A549 (cell line): ENCODE data around the gene EPS15. TPM values are rescaled to one million over a fixed set of nuclear protein-coding genes. Genes with fewer than 3 reads are reported as not detected.

Source experiments
- ATAC-seq, 2 experiments: fragments of 200-7000 bp in 1 of 2; fragments of >200 bp in 1 of 2; cut with Nextera tagmentation in 1 of 2; cut with Tn5 transposase in 1 of 2; 3 replicates each; pipeline versions ENCODE4 v1.8.0 to v1.9.1; 2018 to 2020; ENCODE audit warnings: mild to moderate bottlenecking in 1 of 2, moderate library complexity in 1 of 2
- CTCF ChIA-PET: fragments of 300-600 bp; sonication (Branson Sonifier 250); formaldehyde crosslinking; extraction: SDS; loops from one replicate; lab custom pipeline; 2021; ENCODE audit warnings: antibody characterized with exemption, inconsistent platforms; lab: Yijun Ruan, JAX
- POLR2A ChIA-PET: fragments of 350-600 bp; formaldehyde crosslinking; extraction: SDS; loops from one replicate; lab custom pipeline; 2021; ENCODE audit warnings: antibody characterized with exemption, inconsistent platforms; lab: Yijun Ruan, JAX
- DNase-seq, 2 experiments: peaks; one replicate each; pipeline versions ENCODE4 v3.0.0 to v3.0.0-alpha.2; 2011 to 2016; ENCODE audit warnings: low read depth in 1 of 2, low spot score in 1 of 2
- FAIRE-seq: peaks from 2 replicates; lab custom pipeline; 2011; peaks lifted over from hg19 to GRCh38; lab: Jason Lieb, UNC
- H3K27ac ChIP-seq, 2 experiments: fragments of >200 bp; sonication (Bioruptor Twin); formaldehyde crosslinking; 3 replicates each; pipeline ENCODE4 v1.5.1; 2016 to 2017
- H3K4me1 ChIP-seq: fragments of >200 bp; sonication (Bioruptor Twin); formaldehyde crosslinking; 3 replicates; pipeline ENCODE4 v1.6.1; 2016
- H3K4me2 ChIP-seq: fragments of >200 bp; sonication (Bioruptor Twin); formaldehyde crosslinking; 3 replicates; pipeline ENCODE4 v1.6.1; 2016
- H3K4me3 ChIP-seq: fragments of >200 bp; sonication (Bioruptor Twin); formaldehyde crosslinking; 3 replicates; pipeline ENCODE4 v1.5.1; 2016
- H3K9me3 ChIP-seq: fragments of >200 bp; sonication (Bioruptor Twin); formaldehyde crosslinking; 3 replicates; pipeline ENCODE4 v1.6.1; 2016
- CBX2 ChIP-seq: fragments of 200-600 bp; sonication (generic); IDR thresholded peaks from 2 replicates; pipeline ENCODE4 v1.6.1; 2016; ENCODE audit warnings: low read depth, mild to moderate bottlenecking, borderline replicate concordance
- CBX8 ChIP-seq: fragments of 200-600 bp; sonication (generic); IDR thresholded peaks from 2 replicates; pipeline ENCODE4 v1.6.1; 2016
- CHD4 ChIP-seq: fragments of 200-600 bp; sonication (generic); IDR thresholded peaks from 2 replicates; pipeline ENCODE4 v1.6.1; 2016; ENCODE audit warnings: antibody characterized with exemption, mild to moderate bottlenecking, borderline replicate concordance
- CTCF ChIP-seq: fragments of >200 bp; sonication (Bioruptor Twin); formaldehyde crosslinking; IDR thresholded peaks from 3 replicates; pipeline ENCODE4 v1.5.1; 2016
- E2F6 ChIP-seq: IDR thresholded peaks from 2 replicates; pipeline ENCODE4 v1.6.1; 2012; ENCODE audit warnings: low read depth, borderline replicate concordance
- EHMT2 ChIP-seq: fragments of 200-600 bp; sonication (generic); IDR thresholded peaks from 2 replicates; pipeline ENCODE4 v1.6.1; 2016; ENCODE audit warnings: antibody characterized with exemption, low read depth, mild to moderate bottlenecking, moderate library complexity
- ESRRA ChIP-seq: fragments of 150-350 bp; IDR thresholded peaks from 2 replicates; pipeline ENCODE4 v1.6.1; 2014; ENCODE audit warnings: mild to moderate bottlenecking, low read length, borderline replicate concordance
- FOSB ChIP-seq: fragments of 250-450 bp; sonication (Bioruptor Pico); IDR thresholded peaks from 2 replicates; pipeline ENCODE4 v1.5.0; 2020; ENCODE audit warnings: mild to moderate bottlenecking, moderate library complexity
- FOXS1 ChIP-seq: fragments of 250-450 bp; sonication (Bioruptor Pico); IDR thresholded peaks from 2 replicates; pipeline ENCODE4 v1.5.0; 2020; ENCODE audit warnings: mild to moderate bottlenecking, moderate library complexity
- HOXA7 ChIP-seq: fragments of 250-450 bp; sonication (Bioruptor Pico); IDR thresholded peaks from 2 replicates; pipeline ENCODE4 v1.5.0; 2020; ENCODE audit warnings: mild to moderate bottlenecking, moderate library complexity
- HOXB13 ChIP-seq: fragments of 250-450 bp; sonication (Bioruptor Pico); IDR thresholded peaks from 2 replicates; pipeline ENCODE4 v1.5.0; 2020; ENCODE audit warnings: low read depth, mild to moderate bottlenecking, moderate library complexity
- HOXB5 ChIP-seq: fragments of 250-450 bp; sonication (Bioruptor Pico); IDR thresholded peaks from 2 replicates; pipeline ENCODE4 v1.5.0; 2020; ENCODE audit warnings: mild to moderate bottlenecking, moderate library complexity
- JUN ChIP-seq, 2 experiments: fragments of >200 bp; sonication (Bioruptor Twin); formaldehyde crosslinking; IDR thresholded peaks; 2 replicates in 1 of 2; 3 replicates in 1 of 2; pipeline ENCODE4 v1.6.1; 2016 to 2017
- MYC ChIP-seq: IDR thresholded peaks from 2 replicates; pipeline ENCODE4 v1.6.1; 2012; ENCODE audit warnings: mild to moderate bottlenecking, inconsistent platforms, low read length, improper control_type of control experiment, borderline replicate concordance
- NFE2L2 ChIP-seq: fragments of 150-350 bp; conservative IDR thresholded peaks from 2 replicates; pipeline ENCODE4 v1.6.1; 2014; ENCODE audit warnings: low read length
- NR3C1 ChIP-seq: fragments of >200 bp; sonication (Bioruptor Twin); formaldehyde crosslinking; IDR thresholded peaks from 3 replicates; pipeline ENCODE4 v1.6.1; 2017
- POLR2AphosphoS2 ChIP-seq: conservative IDR thresholded peaks from 2 replicates; pipeline ENCODE4 v1.6.1; 2012; ENCODE audit warnings: low read length, improper control_type of control experiment, inconsistent platforms
- RARB ChIP-seq: fragments of 250-450 bp; sonication (Bioruptor Pico); IDR thresholded peaks from 2 replicates; pipeline ENCODE4 v1.8.0; 2021; ENCODE audit warnings: mild to moderate bottlenecking, moderate library complexity
- TFCP2L1 ChIP-seq: fragments of 250-450 bp; sonication (Bioruptor Pico); IDR thresholded peaks from 2 replicates; pipeline ENCODE4 v1.5.0; 2021; ENCODE audit warnings: mild to moderate bottlenecking
- WGBS: methylation state at CpG from one replicate; pipeline ENCODE4 v1.1.6; 2017; ENCODE audit errors: missing lambda C conversion rate; 5-methylcytosine and 5-hydroxymethylcytosine counted together
- polyA plus RNA-seq, 4 experiments: library from polyadenylated mRNA; depleted of rRNA in 3 of 4; stranded (reverse); fragments of >200 nt; fragmentation: RNase III in 1 of 4; extraction: RNeasy Plus Mini Kit Qiagen cat#74134 plus additional on column Dnase treatment in 1 of 4; gene quantifications; 2 replicates in 3 of 4; 3 replicates in 1 of 4; pipeline ENCODE4 v1.2.3, GENCODE V29; 2011 to 2017

EPS15 gene
- polyA plus RNA-seq, 2 of the 4 experiments (the other 2 are of a cell fraction), result 10.9 to 35.4 TPM

- TF ChIP-seq CHD4 (no peak), EHMT2 (no peak), CBX8 (no peak), MYC (no peak), NFE2L2 (no peak), JUN (IDR thresholded peaks at IDR 0.05) (no peak)
- TF ChIP-seq, all 56 proteins: peak for 0
These were observed 172.8 kb downstream of the EPS15 start (continued) for GRCh38 chr1:51346086-51346942.

GRCh38 chr1:51345300-51345687 lies 173.8 kb downstream of the EPS15 start:
- peak overlapping the region; percentile 68 for H3K4me2 ChIP-seq
- no peaks in the 10 kb centered on the region for H3K9me3 ChIP-seq
- H3K4me3 ChIP-seq, result no peak overlapping the region
- H3K27ac ChIP-seq, result peak overlapping the region in 1 of 2 experiments; percentile 76; a peak in 2 of 6 replicates
- no peaks in the 10 kb centered on the region for H3K4me1 ChIP-seq
- WGBS, result 91% methylated on average over 10 of the region's 15 CpGs
- ChIA-PET POLR2A (no interaction called here), CTCF (no interaction called here)
- DNase-seq (no peak), FAIRE-seq (no peak), ATAC-seq (peak in 1 of 2 experiments; percentile 12; a peak in 3 of 6 replicates)
- TF ChIP-seq FOSB (no peak), NR3C1 (no peak), TFCP2L1 (CRISPR knock-in tag) (no peak), FOXS1 (no peak)

- whole genome bisulfite sequencing, result 66% methylated on average over 14 of the region's 60 CpGs
- ChIA-PET POLR2A (no interaction called here), CTCF (no interaction called here)
- H3K9me3 ChIP-seq, result no peaks in the 10 kb centered on the region
- H3K4me1 ChIP-seq, result no peaks in the 10 kb centered on the region
- H3K27ac ChIP-seq, result peak overlapping the region; percentile 46 to 76; a peak in 5 of 6 replicates
- ATAC-seq (peak; percentile 68 to 79; a peak in 5 of 6 replicates), FAIRE-seq (no peak), DNase-seq (no peak)
- H3K4me2 ChIP-seq, result peak overlapping the region; percentile 68
- TF ChIP-seq E2F6, result no peak
- TF ChIP-seq POLR2AphosphoS2, result no peak
- TF ChIP-seq JUN (IDR thresholded peaks at IDR 0.05), result no peak
- no peak for TF ChIP-seq ESRRA
- TF ChIP-seq CTCF, result peak; percentile 33
- peak overlapping the region; percentile 37 for H3K4me3 ChIP-seq
These were observed 174.3 kb downstream of the EPS15 start for GRCh38 chr1:51344602-51345299.

- 93% methylated on average over 7 of the region's 7 CpGs for WGBS
- Histone ChIP-seq H3K4me3 (no peak overlapping the region; the same call in 2 of the 3 replicates), H3K4me2 (peak overlapping the region; percentile 68; the same call in 2 of the 3 replicates), H3K4me1 (no peaks in the 10 kb centered on the region), H3K27ac (no peak overlapping the region), H3K9me3 (no peaks in the 10 kb centered on the region)
- DNase-seq (no peak), FAIRE-seq (no peak), ATAC-seq (no peak)
- ChIA-PET POLR2A (no interaction called here), CTCF (no interaction called here)
- TF ChIP-seq HOXA7 (CRISPR knock-in tag) (no peak), HOXB5 (CRISPR knock-in tag) (no peak), POLR2AphosphoS2 (no peak), HOXB13 (CRISPR knock-in tag) (no peak), CBX2 (no peak), RARB (no peak), FOXS1 (no peak), JUN (IDR thresholded peaks at IDR 0.05) (no peak)
These were observed 174.8 kb downstream of the EPS15 start for GRCh38 chr1:51344276-51344601.
